OCI-LY7 (cell line): ENCODE data around the gene PHACTR2.

ENCODE experiments used
- CTCF ChIP-seq: fragments of 200-600 bp; sonication (generic); conservative IDR thresholded peaks from 2 replicates; pipeline ENCODE4 v1.5.1; 2014; ENCODE audit warnings: mild to moderate bottlenecking, antibody characterized with exemption, low read length, moderate library complexity, mixed read lengths
- EZH2phosphoT487 ChIP-seq: fragments of 200-600 bp; sonication (generic); IDR thresholded peaks from 2 replicates; pipeline ENCODE4 v1.6.1; 2018; ENCODE audit warnings: low read depth, borderline replicate concordance, mild to moderate bottlenecking, mixed run types, antibody characterized with exemption, low read length, moderate library complexity, mixed read lengths

GRCh38 chr6:143742955-143743255 is 65.1 kb downstream of the PHACTR2 start:
- TF ChIP-seq CTCF (no peak), EZH2phosphoT487 (no peak)
